ENCODE measurements around the gene IFRD2. TPM values are rescaled to one million over a fixed set of nuclear protein-coding genes. Genes with fewer than 3 reads are reported as not detected.

Gene IFRD2
- total and polyA plus RNA-seq, 2 of the 13 experiments (the other 11 are each of a cell fraction or from before 2014, with no cell fraction given), result 32.8 to 96.1 TPM

DNA sequence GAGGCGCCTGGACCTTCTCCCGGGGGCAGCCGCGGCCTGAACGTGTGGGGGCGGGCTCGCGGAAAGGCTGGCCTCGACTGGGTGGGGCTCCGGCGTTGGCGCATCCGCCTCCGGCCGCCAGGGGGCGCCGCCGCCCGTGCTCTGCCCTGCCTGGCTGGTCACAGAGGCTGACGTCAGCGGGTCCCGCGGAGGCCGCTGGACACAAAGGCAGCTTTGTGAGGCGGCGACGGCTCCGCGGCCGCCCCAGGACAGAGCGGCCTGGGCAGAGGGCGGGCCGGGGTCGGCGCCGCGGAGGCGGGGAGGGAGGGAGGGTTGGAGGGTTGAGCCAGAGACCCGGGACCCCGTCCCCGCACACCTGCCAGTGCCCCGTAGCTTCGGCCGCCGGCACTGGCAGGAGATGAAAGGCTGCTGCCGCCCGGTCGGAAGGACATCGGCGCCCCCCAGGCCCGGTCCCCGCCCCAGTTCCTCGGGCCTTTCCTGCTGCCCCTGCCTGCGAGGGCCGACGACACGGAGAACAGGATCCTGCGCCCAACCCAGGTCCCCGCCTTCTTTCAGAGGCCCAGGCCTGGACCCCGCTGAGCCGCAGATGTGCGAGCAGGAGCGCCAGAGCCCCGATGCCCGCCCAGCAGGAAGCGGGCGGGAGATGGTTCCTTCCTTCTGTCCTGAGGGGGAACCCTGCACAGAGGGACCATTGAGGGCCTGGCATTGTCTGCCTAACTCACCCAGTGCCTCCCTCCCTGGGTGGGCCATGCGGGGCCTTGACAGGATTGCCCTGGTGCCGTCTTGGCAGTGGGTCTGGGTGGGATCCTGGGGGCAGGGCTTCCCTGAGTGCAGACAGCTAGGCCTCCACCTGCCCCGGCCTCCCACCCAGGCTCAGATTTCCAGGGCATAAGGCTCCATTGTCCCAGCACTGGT lies 31.9 kb downstream of the IFRD2 start (continued):
- TF ChIP-seq ZNF609 (CRISPR knock-in tag; IDR thresholded peaks at IDR 0.05; ENCODE audit: borderline replicate concordance), result peak; percentile 68; the same call in 1 of the 2 replicates
- peak; percentile 83; the same call in 1 of the 2 replicates for TF ChIP-seq ZNF607 (CRISPR knock-in tag; IDR thresholded peaks at IDR 0.05; ENCODE audit: borderline replicate concordance)
- peak; percentile 93 for TF ChIP-seq RXRA (CRISPR knock-in tag; IDR thresholded peaks at IDR 0.05)
- TF ChIP-seq, protein P1, sequence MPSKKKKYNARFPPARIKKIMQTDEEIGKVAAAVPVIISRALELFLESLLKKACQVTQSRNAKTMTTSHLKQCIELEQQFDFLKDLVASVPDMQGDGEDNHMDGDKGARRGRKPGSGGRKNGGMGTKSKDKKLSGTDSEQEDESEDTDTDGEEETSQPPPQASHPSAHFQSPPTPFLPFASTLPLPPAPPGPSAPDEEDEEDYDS (CRISPR knock-in tag; IDR thresholded peaks at IDR 0.05), result peak; percentile 46
- TF ChIP-seq, protein P2, sequence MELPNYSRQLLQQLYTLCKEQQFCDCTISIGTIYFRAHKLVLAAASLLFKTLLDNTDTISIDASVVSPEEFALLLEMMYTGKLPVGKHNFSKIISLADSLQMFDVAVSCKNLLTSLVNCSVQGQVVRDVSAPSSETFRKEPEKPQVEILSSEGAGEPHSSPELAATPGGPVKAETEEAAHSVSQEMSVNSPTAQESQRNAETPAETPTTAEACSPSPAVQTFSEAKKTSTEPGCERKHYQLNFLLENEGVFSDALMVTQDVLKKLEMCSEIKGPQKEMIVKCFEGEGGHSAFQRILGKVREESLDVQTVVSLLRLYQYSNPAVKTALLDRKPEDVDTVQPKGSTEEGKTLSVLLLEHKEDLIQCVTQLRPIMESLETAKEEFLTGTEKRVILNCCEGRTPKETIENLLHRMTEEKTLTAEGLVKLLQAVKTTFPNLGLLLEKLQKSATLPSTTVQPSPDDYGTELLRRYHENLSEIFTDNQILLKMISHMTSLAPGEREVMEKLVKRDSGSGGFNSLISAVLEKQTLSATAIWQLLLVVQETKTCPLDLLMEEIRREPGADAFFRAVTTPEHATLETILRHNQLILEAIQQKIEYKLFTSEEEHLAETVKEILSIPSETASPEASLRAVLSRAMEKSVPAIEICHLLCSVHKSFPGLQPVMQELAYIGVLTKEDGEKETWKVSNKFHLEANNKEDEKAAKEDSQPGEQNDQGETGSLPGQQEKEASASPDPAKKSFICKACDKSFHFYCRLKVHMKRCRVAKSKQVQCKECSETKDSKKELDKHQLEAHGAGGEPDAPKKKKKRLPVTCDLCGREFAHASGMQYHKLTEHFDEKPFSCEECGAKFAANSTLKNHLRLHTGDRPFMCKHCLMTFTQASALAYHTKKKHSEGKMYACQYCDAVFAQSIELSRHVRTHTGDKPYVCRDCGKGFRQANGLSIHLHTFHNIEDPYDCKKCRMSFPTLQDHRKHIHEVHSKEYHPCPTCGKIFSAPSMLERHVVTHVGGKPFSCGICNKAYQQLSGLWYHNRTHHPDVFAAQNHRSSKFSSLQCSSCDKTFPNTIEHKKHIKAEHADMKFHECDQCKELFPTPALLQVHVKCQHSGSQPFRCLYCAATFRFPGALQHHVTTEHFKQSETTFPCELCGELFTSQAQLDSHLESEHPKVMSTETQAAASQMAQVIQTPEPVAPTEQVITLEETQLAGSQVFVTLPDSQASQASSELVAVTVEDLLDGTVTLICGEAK (IDR thresholded peaks at IDR 0.05), result no peak
- TF ChIP-seq, protein P2 (CRISPR knock-in tag; IDR thresholded peaks at IDR 0.05), result peak; percentile 40
- TF ChIP-seq FOXA1 (IDR thresholded peaks at IDR 0.05), result no peak
- no peak for TF ChIP-seq FOXA1 (CRISPR knock-in tag; IDR thresholded peaks at IDR 0.05)
- TF ChIP-seq ZNF20 (CRISPR knock-in tag; IDR thresholded peaks at IDR 0.05), result 0 out of 2 replicates have a peak, but pooled peaks have one; percentile 36
- TF ChIP-seq ZNF367 (CRISPR knock-in tag; IDR thresholded peaks at IDR 0.05; ENCODE audit: borderline replicate concordance), result no peak
- TF ChIP-seq ZNF737 (CRISPR knock-in tag; IDR thresholded peaks at IDR 0.05; ENCODE audit: borderline replicate concordance), result no peak
- TF ChIP-seq CREM (IDR thresholded peaks at IDR 0.05), result no peak
- no peak for TF ChIP-seq CREM (CRISPR knock-in tag; IDR thresholded peaks at IDR 0.05)
- TF ChIP-seq BRCA1 (CRISPR knock-in tag; IDR thresholded peaks at IDR 0.05), result no peak; the same call in 1 of the 2 replicates
- TF ChIP-seq IRX3 (CRISPR knock-in tag; IDR thresholded peaks at IDR 0.05; ENCODE audit: borderline replicate concordance, low read depth), result no peak

Measured in HepG2 (cell line).